K562 (cell line): ENCODE results near the gene TULP4. TPM values are rescaled to one million over a fixed set of nuclear protein-coding genes. Genes with fewer than 3 reads are reported as not detected.
A peak's percentile ranks its signal among the peaks of the same experiment; 100 is the strongest.

Source experiments
- ATF3 ChIP-seq, 2 experiments: fragments of 450-650 bp in 1 of 2; sonication (generic) in 1 of 2; formaldehyde crosslinking in 1 of 2; IDR thresholded peaks in 1 of 2; conservative IDR thresholded peaks in 1 of 2; 2 replicates each; pipeline versions ENCODE4 v1.6.1 to v1.8.1; 2016 to 2023; ENCODE audit warnings: mild to moderate bottlenecking in 2 of 2, moderate library complexity in 2 of 2, inconsistent platforms in 1 of 2, missing genetic modification reagents in 1 of 2
- ATF4 ChIP-seq: fragments of 450-650 bp; formaldehyde crosslinking; IDR thresholded peaks from 2 replicates; pipeline ENCODE4 v1.4.0; 2022; ENCODE audit warnings: mild to moderate bottlenecking, moderate library complexity
- GTF2B ChIP-seq: IDR thresholded peaks from 2 replicates; pipeline ENCODE4 v1.6.1; 2011; ENCODE audit not compliant: insufficient read length; ENCODE audit errors: extremely low read depth
- MEF2A ChIP-seq: IDR thresholded peaks from 2 replicates; pipeline ENCODE4 v1.6.1; 2011; ENCODE audit warnings: low read depth, mild to moderate bottlenecking, low read length, moderate library complexity; ENCODE audit not compliant: control insufficient read depth
- PHTF2 ChIP-seq: fragments of 250-450 bp; sonication (Bioruptor Pico); IDR thresholded peaks from 2 replicates; pipeline ENCODE4 v1.5.0; 2021; ENCODE audit warnings: mild to moderate bottlenecking
- SRSF3 ChIP-seq: fragments of 200-400 bp; formaldehyde crosslinking; IDR thresholded peaks from 2 replicates; pipeline ENCODE4 v1.6.1; 2016; ENCODE audit warnings: mild to moderate bottlenecking, low read length, moderate library complexity; ENCODE audit not compliant: insufficient read depth
- polyA plus RNA-seq, 8 experiments: library from polyadenylated mRNA; depleted of rRNA in 4 of 8; stranded (reverse) in 5 of 8; unstranded in 3 of 8; fragments of >200 nt; fragmentation: Nextera tagmentation in 2 of 8; fragmentation: Illumina TruSeq in 1 of 8; extraction: Ambion mirVana in 2 of 8; extraction: Trizol in 1 of 8; gene quantifications; 2 replicates each; pipeline versions ENCODE4 v1.2.1 to v1.2.3, GENCODE V29; 2011 to 2014; ENCODE audit warnings: inconsistent platforms in 1 of 8, missing spikeins in 1 of 8
- total RNA-seq, 7 experiments: library from RNA; depleted of rRNA in 6 of 7; stranded (reverse); fragments of >200 nt in 6 of 7; fragmentation: Illumina TruSeq in 2 of 7; extraction: Trizol in 2 of 7; gene quantifications; 2 replicates each; pipeline versions ENCODE4 v1.2.1 to v1.2.3, GENCODE V29; 2011 to 2021; ENCODE audit warnings: low replicate concordance in 1 of 7
- TF ChIP-seq, protein P1 (sequence below): fragments of 250-450 bp; sonication (Bioruptor Pico); IDR thresholded peaks from 2 replicates; pipeline ENCODE4 v1.5.0; 2020; ENCODE audit warnings: mild to moderate bottlenecking
- TF ChIP-seq, protein P2 (sequence below): fragments of 250-450 bp; sonication (Bioruptor Pico); IDR thresholded peaks from 2 replicates; pipeline ENCODE4 v1.4.0; 2020; ENCODE audit warnings: mild to moderate bottlenecking
- TF ChIP-seq, protein P3 (sequence below): fragments of 250-450 bp; sonication (Bioruptor Pico); IDR thresholded peaks from 2 replicates; pipeline ENCODE4 v1.5.0; 2021; ENCODE audit warnings: mild to moderate bottlenecking, borderline replicate concordance

TULP4 gene
- total and polyA plus RNA-seq, 9 of the 15 experiments (the other 6 are each of a cell fraction or from before 2014, with no cell fraction given), result 1.2 to 50.4 (median 11.0) TPM

GRCh38 chr6:158475344-158476302 is 163.4 kb downstream of the TULP4 start (continued):
- TF ChIP-seq, protein P1, sequence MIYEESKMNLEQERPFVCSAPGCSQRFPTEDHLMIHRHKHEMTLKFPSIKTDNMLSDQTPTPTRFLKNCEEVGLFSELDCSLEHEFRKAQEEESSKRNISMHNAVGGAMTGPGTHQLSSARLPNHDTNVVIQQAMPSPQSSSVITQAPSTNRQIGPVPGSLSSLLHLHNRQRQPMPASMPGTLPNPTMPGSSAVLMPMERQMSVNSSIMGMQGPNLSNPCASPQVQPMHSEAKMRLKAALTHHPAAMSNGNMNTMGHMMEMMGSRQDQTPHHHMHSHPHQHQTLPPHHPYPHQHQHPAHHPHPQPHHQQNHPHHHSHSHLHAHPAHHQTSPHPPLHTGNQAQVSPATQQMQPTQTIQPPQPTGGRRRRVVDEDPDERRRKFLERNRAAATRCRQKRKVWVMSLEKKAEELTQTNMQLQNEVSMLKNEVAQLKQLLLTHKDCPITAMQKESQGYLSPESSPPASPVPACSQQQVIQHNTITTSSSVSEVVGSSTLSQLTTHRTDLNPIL (CRISPR knock-in tag), result no peak
- TF ChIP-seq ATF3 (IDR thresholded peaks at IDR 0.05), result peak; percentile 90
- no peak for TF ChIP-seq ATF3 (CRISPR knock-in tag; conservative IDR thresholded peaks at IDR 0.05)
- no peak for TF ChIP-seq SRSF3
- TF ChIP-seq ATF4 (CRISPR knock-in tag), result no peak
- TF ChIP-seq, protein P2, sequence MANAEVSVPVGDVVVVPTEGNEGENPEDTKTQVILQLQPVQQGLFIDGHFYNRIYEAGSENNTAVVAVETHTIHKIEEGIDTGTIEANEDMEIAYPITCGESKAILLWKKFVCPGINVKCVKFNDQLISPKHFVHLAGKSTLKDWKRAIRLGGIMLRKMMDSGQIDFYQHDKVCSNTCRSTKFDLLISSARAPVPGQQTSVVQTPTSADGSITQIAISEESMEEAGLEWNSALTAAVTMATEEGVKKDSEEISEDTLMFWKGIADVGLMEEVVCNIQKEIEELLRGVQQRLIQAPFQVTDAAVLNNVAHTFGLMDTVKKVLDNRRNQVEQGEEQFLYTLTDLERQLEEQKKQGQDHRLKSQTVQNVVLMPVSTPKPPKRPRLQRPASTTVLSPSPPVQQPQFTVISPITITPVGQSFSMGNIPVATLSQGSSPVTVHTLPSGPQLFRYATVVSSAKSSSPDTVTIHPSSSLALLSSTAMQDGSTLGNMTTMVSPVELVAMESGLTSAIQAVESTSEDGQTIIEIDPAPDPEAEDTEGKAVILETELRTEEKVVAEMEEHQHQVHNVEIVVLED, result no peak
- peak; percentile 77; the same call in 1 of the 2 replicates for TF ChIP-seq MEF2A
- TF ChIP-seq PHTF2 (CRISPR knock-in tag), result no peak
- no peak for TF ChIP-seq GTF2B
- TF ChIP-seq, protein P3, sequence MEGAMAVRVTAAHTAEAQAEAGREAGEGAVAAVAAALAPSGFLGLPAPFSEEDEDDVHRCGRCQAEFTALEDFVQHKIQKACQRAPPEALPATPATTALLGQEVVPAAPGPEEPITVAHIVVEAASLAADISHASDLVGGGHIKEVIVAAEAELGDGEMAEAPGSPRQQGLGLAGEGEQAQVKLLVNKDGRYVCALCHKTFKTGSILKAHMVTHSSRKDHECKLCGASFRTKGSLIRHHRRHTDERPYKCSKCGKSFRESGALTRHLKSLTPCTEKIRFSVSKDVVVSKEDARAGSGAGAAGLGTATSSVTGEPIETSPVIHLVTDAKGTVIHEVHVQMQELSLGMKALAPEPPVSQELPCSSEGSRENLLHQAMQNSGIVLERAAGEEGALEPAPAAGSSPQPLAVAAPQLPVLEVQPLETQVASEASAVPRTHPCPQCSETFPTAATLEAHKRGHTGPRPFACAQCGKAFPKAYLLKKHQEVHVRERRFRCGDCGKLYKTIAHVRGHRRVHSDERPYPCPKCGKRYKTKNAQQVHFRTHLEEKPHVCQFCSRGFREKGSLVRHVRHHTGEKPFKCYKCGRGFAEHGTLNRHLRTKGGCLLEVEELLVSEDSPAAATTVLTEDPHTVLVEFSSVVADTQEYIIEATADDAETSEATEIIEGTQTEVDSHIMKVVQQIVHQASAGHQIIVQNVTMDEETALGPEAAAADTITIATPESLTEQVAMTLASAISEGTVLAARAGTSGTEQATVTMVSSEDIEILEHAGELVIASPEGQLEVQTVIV (CRISPR knock-in tag), result no peak
